GM23248 (cell line): ENCODE results near the gene ETF1. TPM values are rescaled to one million over a fixed set of nuclear protein-coding genes. Genes with fewer than 3 reads are reported as not detected.
A peak's percentile ranks its signal among the peaks of the same experiment; 100 is the strongest.

Experiments used
- DNase-seq: peaks from one replicate; pipeline ENCODE4 v3.0.0-alpha.2; 2015
- H2AFZ ChIP-seq: fragments of 200-600 bp; sonication (generic); 2 replicates; pipeline ENCODE4 v1.6.1; 2016; ENCODE audit warnings: antibody characterized with exemption
- H3F3A ChIP-seq: fragments of 200-600 bp; sonication (generic); 2 replicates; pipeline ENCODE4 v1.6.1; 2016; ENCODE audit warnings: mild to moderate bottlenecking, antibody characterized with exemption, mixed run types; ENCODE audit not compliant: insufficient read depth
- H3K27ac ChIP-seq: fragments of 200-600 bp; sonication (generic); 2 replicates; pipeline ENCODE4 v1.5.1; 2016; ENCODE audit warnings: mild to moderate bottlenecking
- H3K27me3 ChIP-seq: fragments of 200-600 bp; sonication (generic); replicated peaks from 2 replicates; pipeline ENCODE4 v1.6.1; 2016; ENCODE audit warnings: mild to moderate bottlenecking; ENCODE audit not compliant: insufficient read depth
- H3K36me3 ChIP-seq: fragments of 200-600 bp; sonication (generic); 2 replicates; pipeline ENCODE4 v1.6.1; 2016; ENCODE audit warnings: low read depth, mild to moderate bottlenecking
- H3K4me1 ChIP-seq: fragments of 200-600 bp; sonication (generic); 2 replicates; pipeline ENCODE4 v1.6.1; 2016; ENCODE audit warnings: mild to moderate bottlenecking; ENCODE audit not compliant: insufficient read depth
- H3K4me2 ChIP-seq: fragments of 200-600 bp; sonication (generic); one replicate; pipeline ENCODE4 v1.6.1; 2016; ENCODE audit warnings: mild to moderate bottlenecking; ENCODE audit not compliant: unreplicated experiment
- H3K4me3 ChIP-seq: fragments of 200-600 bp; sonication (generic); 2 replicates; pipeline ENCODE4 v1.5.1; 2016; ENCODE audit warnings: mild to moderate bottlenecking
- H3K79me2 ChIP-seq: fragments of 200-600 bp; sonication (generic); 2 replicates; pipeline ENCODE4 v1.6.1; 2016; ENCODE audit warnings: mild to moderate bottlenecking; ENCODE audit not compliant: insufficient read depth
- H3K9ac ChIP-seq: fragments of 200-600 bp; sonication (generic); 2 replicates; pipeline ENCODE4 v1.6.1; 2016; ENCODE audit warnings: mild to moderate bottlenecking
- H3K9me2 ChIP-seq: fragments of 200-600 bp; sonication (generic); 2 replicates; pipeline ENCODE4 v1.6.1; 2016; ENCODE audit warnings: mixed run types, mild to moderate bottlenecking, moderate library complexity; ENCODE audit not compliant: insufficient read depth
- H3K9me3 ChIP-seq: fragments of 200-600 bp; sonication (generic); one replicate; pipeline ENCODE4 v1.6.1; 2017; ENCODE audit warnings: low read depth
- H4K20me1 ChIP-seq: fragments of 200-600 bp; sonication (generic); 2 replicates; pipeline ENCODE4 v1.6.0; 2016; ENCODE audit not compliant: insufficient read depth
- EZH2 ChIP-seq: fragments of 200-600 bp; sonication (generic); IDR thresholded peaks from 2 replicates; pipeline ENCODE4 v1.6.1; 2018; ENCODE audit warnings: antibody characterized with exemption, mild to moderate bottlenecking; ENCODE audit not compliant: insufficient read depth, poor library complexity, severe bottlenecking
- EZH2phosphoT487 ChIP-seq: fragments of 200-600 bp; sonication (generic); IDR thresholded peaks from 2 replicates; pipeline ENCODE4 v1.6.1; 2018; ENCODE audit warnings: antibody characterized with exemption, moderate library complexity, mild to moderate bottlenecking, low read depth; ENCODE audit not compliant: insufficient read depth
- WGBS, 2 experiments: methylation state at CpG; one replicate each; pipeline ENCODE4 v1.1.6; 2015 to 2017; ENCODE audit warnings: low lambda C conversion rate in 2 of 2, low coverage in 1 of 2; ENCODE audit errors: missing lambda C conversion rate in 2 of 2; 5-methylcytosine and 5-hydroxymethylcytosine counted together
- in situ Hi-C: fragments of 300-500 bp; cut with MboI; formaldehyde crosslinking; loops from 2 replicates; pipeline ENCODE4 v1.15.0; 2020
- polyA plus RNA-seq: library from polyadenylated mRNA; unstranded; fragments of >200 nt; fragmentation: Nextera tagmentation; extraction: Ambion mirVana; gene quantifications from 2 replicates; pipeline ENCODE4 v1.2.1, GENCODE V29; 2016
- total RNA-seq: library from RNA; depleted of rRNA; stranded (reverse); fragments of >200 nt; shearing (Covaris generic); gene quantifications from 2 replicates; pipeline ENCODE4 v1.2.3, GENCODE V29; 2014

ETF1 gene
- total and polyA plus RNA-seq, 2 experiments from 2014 or later, result 74.1 to 124 TPM

- no peaks in the 10 kb centered on the region for H4K20me1 ChIP-seq
- 80 to 90% methylated on average over 3 of the region's 3 CpGs for WGBS, 2 experiments
- no peaks in the 10 kb centered on the region for H3K36me3 ChIP-seq
- H3K9me2 ChIP-seq, result no peaks in the 10 kb centered on the region
- H3K27ac ChIP-seq, result no peak overlapping the region
- no peak overlapping the region for H3K4me3 ChIP-seq
- no peak overlapping the region for H2AFZ ChIP-seq
- no peaks in the 10 kb centered on the region for H3F3A ChIP-seq
- no peak overlapping the region for H3K4me2 ChIP-seq
- no peak for TF ChIP-seq EZH2
- H3K27me3 ChIP-seq, result no peaks in the 10 kb centered on the region
- no peak overlapping the region for H3K9ac ChIP-seq
- DNase-seq, result no peak
- no peaks in the 10 kb centered on the region for H3K4me1 ChIP-seq
- no peaks in the 10 kb centered on the region for H3K79me2 ChIP-seq
- no peaks in the 10 kb centered on the region for H3K9me3 ChIP-seq
- in situ Hi-C loops, result no loop called here
Observed at GRCh38 chr5:138582959-138583358, 39.9 kb upstream of the ETF1 start.

GRCh38 chr5:138580777-138581176 is 37.7 kb upstream of the ETF1 start:
- Histone ChIP-seq H3K4me2 (no peak overlapping the region), H3K27ac (no peak overlapping the region), H3K36me3 (no peaks in the 10 kb centered on the region), H3F3A (no peaks in the 10 kb centered on the region; the same call in 1 of the 2 replicates), H3K79me2 (no peaks in the 10 kb centered on the region), H3K4me3 (no peak overlapping the region), H3K27me3 (no peaks in the 10 kb centered on the region), H3K9me2 (no peaks in the 10 kb centered on the region), H3K4me1 (0 out of 2 replicates have a peak, but pooled peaks cover 3% of the 10 kb centered on the region), H3K9me3 (no peaks in the 10 kb centered on the region), H2AFZ (no peak overlapping the region), H4K20me1 (no peaks in the 10 kb centered on the region), H3K9ac (no peak overlapping the region)
- TF ChIP-seq EZH2, result no peak
- no peak for TF ChIP-seq EZH2phosphoT487
- in situ Hi-C loops, result no loop called here
- DNase-seq, result no peak

- no peak overlapping the region for H3K4me2 ChIP-seq
- DNase-seq, result no peak
- H3K27ac ChIP-seq, result no peak overlapping the region
- H4K20me1 ChIP-seq, result no peaks in the 10 kb centered on the region
- in situ Hi-C loops, result no loop called here
- H3K9me2 ChIP-seq, result no peaks in the 10 kb centered on the region
- H2AFZ ChIP-seq, result no peak overlapping the region
- 68 to 76% methylated on average over 2 of the region's 2 CpGs for WGBS, 2 experiments
- peaks cover 2% of the 10 kb centered on the region for H3K79me2 ChIP-seq
- 0 out of 2 replicates have a peak, but pooled peaks cover 3% of the 10 kb centered on the region for H3K4me1 ChIP-seq
- no peaks in the 10 kb centered on the region; the same call in 1 of the 2 replicates for H3F3A ChIP-seq
- no peak for TF ChIP-seq EZH2
- TF ChIP-seq EZH2phosphoT487, result no peak
- H3K9me3 ChIP-seq, result no peaks in the 10 kb centered on the region
- no peaks in the 10 kb centered on the region for H3K27me3 ChIP-seq
- H3K36me3 ChIP-seq, result no peaks in the 10 kb centered on the region
- H3K4me3 ChIP-seq, result no peak overlapping the region
- H3K9ac ChIP-seq, result no peak overlapping the region
Observed at GRCh38 chr5:138580001-138580400, 37.0 kb upstream of the ETF1 start.

GRCh38 chr5:138579517-138579863 is 36.5 kb upstream of the ETF1 start:
- H3K9me3 ChIP-seq, result no peaks in the 10 kb centered on the region
- no peaks in the 10 kb centered on the region for H3K36me3 ChIP-seq
- no peak for DNase-seq
- H4K20me1 ChIP-seq, result no peaks in the 10 kb centered on the region
- TF ChIP-seq EZH2phosphoT487, result no peak
- no peak for TF ChIP-seq EZH2
- no peaks in the 10 kb centered on the region for H3K9me2 ChIP-seq
- peaks cover 4% of the 10 kb centered on the region for H3F3A ChIP-seq
- H2AFZ ChIP-seq, result peak overlapping the region; percentile 30; the same call in 1 of the 2 replicates
- WGBS, 2 experiments, result 37% methylated on average over 2 of the region's 2 CpGs
- H3K79me2 ChIP-seq, result peaks cover 7% of the 10 kb centered on the region
- in situ Hi-C loops, result no loop called here
- H3K9ac ChIP-seq, result no peak overlapping the region
- H3K27me3 ChIP-seq, result no peaks in the 10 kb centered on the region
- H3K4me3 ChIP-seq, result no peak overlapping the region
- H3K27ac ChIP-seq, result no peak overlapping the region
- H3K4me2 ChIP-seq, result no peak overlapping the region
- H3K4me1 ChIP-seq, result 0 out of 2 replicates have a peak, but pooled peaks cover 3% of the 10 kb centered on the region

- H3K79me2 ChIP-seq, result peaks cover 28% of the 10 kb centered on the region
- H3K4me2 ChIP-seq, result no peak overlapping the region
- no peaks in the 10 kb centered on the region for H3K27me3 ChIP-seq
- no peaks in the 10 kb centered on the region for H3K9me2 ChIP-seq
- no peak for DNase-seq
- in situ Hi-C loops, result no loop called here
- H3K36me3 ChIP-seq, result peaks cover 12% of the 10 kb centered on the region
- no peak overlapping the region for H3K4me3 ChIP-seq
- no peak for TF ChIP-seq EZH2phosphoT487
- no peak for TF ChIP-seq EZH2
- 0 out of 2 replicates have a peak overlapping the region, but pooled peaks have one; percentile 13 for H2AFZ ChIP-seq
- peaks cover 10% of the 10 kb centered on the region for H3K4me1 ChIP-seq
- peaks cover 8% of the 10 kb centered on the region for H3F3A ChIP-seq
- no peak overlapping the region for H3K9ac ChIP-seq
- no peaks in the 10 kb centered on the region for H3K9me3 ChIP-seq
- H3K27ac ChIP-seq, result no peak overlapping the region
- no peaks in the 10 kb centered on the region for H4K20me1 ChIP-seq
- WGBS, 2 experiments, result 92 to 93% methylated on average over 17 of the region's 17 CpGs
Observed at GRCh38 chr5:138577452-138577851, 34.4 kb upstream of the ETF1 start.
